HepG2 (cell line): ENCODE measurements around the gene SLCO2B1. TPM values are rescaled to one million over a fixed set of nuclear protein-coding genes. Genes with fewer than 3 reads are reported as not detected.
A peak's percentile ranks its signal among the peaks of the same experiment; 100 is the strongest.

Source experiments
- ATM ChIP-seq: fragments of 450-650 bp; IDR thresholded peaks from 2 replicates; pipeline ENCODE4 v1.7.1; 2017; ENCODE audit warnings: mild to moderate bottlenecking, borderline replicate concordance
- FOXA1 ChIP-seq, 2 experiments: fragments of 450-650 bp in 1 of 2; sonication (generic) in 1 of 2; formaldehyde crosslinking in 1 of 2; IDR thresholded peaks; 2 replicates each; pipeline versions ENCODE4 v1.4.0 to v1.6.1; 2016 to 2020; ENCODE audit warnings: missing genetic modification reagents in 1 of 2
- HOXD1 ChIP-seq: sonication (generic); formaldehyde crosslinking; IDR thresholded peaks from 2 replicates; pipeline ENCODE4 v1.5.0; 2020; ENCODE audit warnings: missing genetic modification reagents
- IKZF1 ChIP-seq: fragments of 450-650 bp; IDR thresholded peaks from 2 replicates; pipeline ENCODE4 v1.7.1; 2016
- KMT2B ChIP-seq: IDR thresholded peaks from 2 replicates; pipeline ENCODE4 v1.6.1; 2016; ENCODE audit warnings: missing genetic modification reagents, missing compliant biosample characterization
- MAF1 ChIP-seq: sonication (generic); formaldehyde crosslinking; IDR thresholded peaks from 2 replicates; pipeline ENCODE4 v1.5.0; 2020; ENCODE audit warnings: missing genetic modification reagents, borderline replicate concordance
- MAFK ChIP-seq, 2 experiments: IDR thresholded peaks in 1 of 2; conservative IDR thresholded peaks in 1 of 2; 2 replicates each; pipeline ENCODE4 v1.6.1; 2011; ENCODE audit warnings: improper control_type of control experiment in 2 of 2, low read length in 2 of 2
- NFAT5 ChIP-seq: sonication (generic); formaldehyde crosslinking; IDR thresholded peaks from 2 replicates; pipeline ENCODE4 v1.4.0; 2020; ENCODE audit warnings: missing genetic modification reagents
- NFKB2 ChIP-seq: sonication (generic); formaldehyde crosslinking; IDR thresholded peaks from 2 replicates; pipeline ENCODE4 v1.4.0; 2020; ENCODE audit warnings: missing genetic modification reagents, borderline replicate concordance
- PREB ChIP-seq: sonication (generic); formaldehyde crosslinking; IDR thresholded peaks from 2 replicates; pipeline ENCODE4 v1.4.0; 2020; ENCODE audit warnings: missing genetic modification reagents
- RELA ChIP-seq: sonication (generic); formaldehyde crosslinking; IDR thresholded peaks from 2 replicates; pipeline ENCODE4 v1.4.0; 2020; ENCODE audit warnings: missing genetic modification reagents
- SP5 ChIP-seq: IDR thresholded peaks from 2 replicates; pipeline ENCODE4 v1.6.1; 2016; ENCODE audit warnings: low read depth, borderline replicate concordance
- SRY ChIP-seq: sonication (generic); formaldehyde crosslinking; IDR thresholded peaks from 2 replicates; pipeline ENCODE4 v1.8.0; 2022; ENCODE audit warnings: mild to moderate bottlenecking, missing genetic modification reagents
- SSRP1 ChIP-seq: IDR thresholded peaks from 2 replicates; pipeline ENCODE4 v1.6.1; 2016; ENCODE audit warnings: control low read depth
- ZBTB21 ChIP-seq: sonication (generic); formaldehyde crosslinking; IDR thresholded peaks from 2 replicates; pipeline ENCODE4 v1.4.0; 2020; ENCODE audit warnings: missing genetic modification reagents
- ZBTB46 ChIP-seq: sonication (generic); formaldehyde crosslinking; IDR thresholded peaks from 2 replicates; pipeline ENCODE4 v1.4.0; 2020; ENCODE audit warnings: mild to moderate bottlenecking, missing genetic modification reagents, borderline replicate concordance
- ZBTB8A ChIP-seq: sonication (generic); formaldehyde crosslinking; IDR thresholded peaks from 2 replicates; pipeline ENCODE4 v1.4.0; 2020; ENCODE audit warnings: mild to moderate bottlenecking, low read depth, missing genetic modification reagents, borderline replicate concordance
- ZKSCAN8 ChIP-seq: IDR thresholded peaks from 2 replicates; pipeline ENCODE4 v1.6.1; 2016; ENCODE audit warnings: borderline replicate concordance, missing genetic modification reagents, missing compliant biosample characterization
- ZNF101 ChIP-seq: sonication (generic); formaldehyde crosslinking; IDR thresholded peaks from 2 replicates; pipeline ENCODE4 v1.4.0; 2020; ENCODE audit warnings: mild to moderate bottlenecking, low read depth, missing genetic modification reagents, borderline replicate concordance
- ZNF121 ChIP-seq: sonication (generic); formaldehyde crosslinking; IDR thresholded peaks from 2 replicates; pipeline ENCODE4 v1.5.0; 2020; ENCODE audit warnings: mild to moderate bottlenecking, missing genetic modification reagents
- ZNF276 ChIP-seq: sonication (generic); formaldehyde crosslinking; IDR thresholded peaks from 2 replicates; pipeline ENCODE4 v1.4.0; 2020; ENCODE audit warnings: mild to moderate bottlenecking, low read depth, missing genetic modification reagents
- polyA plus RNA-seq, 8 experiments: library from polyadenylated mRNA; depleted of rRNA in 3 of 8; stranded (reverse) in 7 of 8; unstranded in 1 of 8; fragments of >200 nt; fragmentation: Illumina TruSeq in 4 of 8; extraction: Trizol in 4 of 8; gene quantifications; 2 replicates each; pipeline versions ENCODE4 v1.2.1 to v1.2.3, GENCODE V29; 2011 to 2016; ENCODE audit warnings: low read depth in 4 of 8, missing spikeins in 1 of 8, mixed read lengths in 1 of 8; ENCODE audit not compliant: insufficient read depth in 1 of 8
- total RNA-seq, 5 experiments: library from RNA; depleted of rRNA; stranded (reverse); fragments of >200 nt; fragmentation: Illumina TruSeq; extraction: Trizol; gene quantifications; 2 replicates each; pipeline ENCODE4 v1.2.3, GENCODE V29; 2016; ENCODE audit warnings: low read depth in 1 of 5

Gene SLCO2B1
- total and polyA plus RNA-seq, 2 of the 13 experiments (the other 11 are each of a cell fraction or from before 2014, with no cell fraction given) = 15.3 to 19.8 TPM

GRCh38 chr11:75214411-75214821, 63.5 kb downstream of the SLCO2B1 start (continued):
- TF ChIP-seq ZBTB46 (CRISPR knock-in tag) (no peak), ATM (no peak), FOXA1 (IDR thresholded peaks at IDR 0.05) (no peak), FOXA1 (CRISPR knock-in tag; IDR thresholded peaks at IDR 0.05) (no peak), KMT2B (CRISPR knock-in tag) (peak; percentile 86), HOXD1 (CRISPR knock-in tag) (peak; percentile 88), NFAT5 (CRISPR knock-in tag) (peak; percentile 91), ZBTB21 (CRISPR knock-in tag) (peak; percentile 67; the same call in 1 of the 2 replicates), ZBTB8A (CRISPR knock-in tag) (no peak), ZNF101 (no peak), ZNF121 (CRISPR knock-in tag) (no peak), SRY (CRISPR knock-in tag) (peak; percentile 98), SSRP1 (CRISPR knock-in tag) (no peak), PREB (CRISPR knock-in tag) (no peak), MAF1 (CRISPR knock-in tag) (peak; percentile 88; the same call in 1 of the 2 replicates), RELA (CRISPR knock-in tag) (0 out of 2 replicates have a peak, but pooled peaks have one; percentile 82), ZNF276 (CRISPR knock-in tag) (peak; percentile 73; the same call in 1 of the 2 replicates), ZKSCAN8 (CRISPR knock-in tag) (peak; percentile 84), MAFK (conservative IDR thresholded peaks at IDR 0.05 in 1 of 2, IDR thresholded peaks at IDR 0.05 in 1 of 2; ENCODE audit: low read length in 2 of 2) (no peak; a peak in 1 of 4 replicates), SP5 (CRISPR knock-in tag) (peak; percentile 44; the same call in 1 of the 2 replicates), IKZF1 (no peak), NFKB2 (CRISPR knock-in tag) (peak; percentile 97)
